Ovary (tissue), 9 donors: ENCODE measurements around the gene CORO1C. TPM values are rescaled to one million over a fixed set of nuclear protein-coding genes. Genes with fewer than 3 reads are reported as not detected.
A peak's percentile ranks its signal among the peaks of the same experiment; 100 is the strongest.

ENCODE experiments used
- DNase-seq, 5 donors: peaks; one replicate each; pipeline ENCODE4 v3.0.0-alpha.2; 2019 to 2020
- H3K27ac ChIP-seq, 2 donors: fragments of 200-600 bp; one replicate each; pipeline versions ENCODE4 v1.5.1 to v1.8.0; 2019 to 2022
- H3K27me3 ChIP-seq: fragments of 200-600 bp; one replicate; pipeline ENCODE4 v1.8.0; 2022
- H3K36me3 ChIP-seq: fragments of 200-600 bp; sonication (generic); one replicate; pipeline ENCODE4 v1.5.1; 2019
- H3K4me1 ChIP-seq: one replicate; pipeline ENCODE4 v1.8.1; 2013; ENCODE audit warnings: mild to moderate bottlenecking, moderate library complexity; ENCODE audit not compliant: insufficient read depth
- H3K4me3 ChIP-seq: fragments of 200-600 bp; sonication (generic); one replicate; pipeline ENCODE4 v1.5.1; 2017
- H3K9me3 ChIP-seq, 2 donors: fragments of 200-600 bp in 1 of 2; sonication (generic) in 1 of 2; one replicate each; pipeline versions ENCODE4 v1.5.1 to v1.8.1; 2013 to 2019; ENCODE audit warnings: mild to moderate bottlenecking in 1 of 2, moderate library complexity in 1 of 2
- EP300 ChIP-seq: sonication (generic); formaldehyde crosslinking; IDR thresholded peaks from one replicate; pipeline ENCODE4 v1.6.1; 2017; ENCODE audit warnings: antibody characterized with exemption
- POLR2A ChIP-seq: fragments of 450-650 bp; IDR thresholded peaks from one replicate; pipeline ENCODE4 v1.6.1; 2017; ENCODE audit warnings: antibody characterized with exemption, mild to moderate bottlenecking, moderate library complexity
- WGBS, 3 donors: extraction: QIAGEN DNeasy Blood & Tissue Kit in 1 of 3; methylation state at CpG; one replicate each; pipeline versions ENCODE4 v1.1.5 to v1.1.7; 2013 to 2017; 5-methylcytosine and 5-hydroxymethylcytosine counted together
- intact Hi-C, 4 donors: fragments of 100-400 bp; cut with DNase I; formaldehyde crosslinking; loops; one replicate each; pipeline versions ENCODE4 v1.11.0 to v1.15.1; 2022 to 2023
- polyA plus RNA-seq, 2 donors: library from polyadenylated mRNA; stranded (reverse); fragments of 200-250 nt in 1 of 2; fragments of 350-450 nt in 1 of 2; fragmentation: Illumina TruSeq in 1 of 2; extraction: RNeasy Lipid Tissue Mini Kit (QIAGEN cat#74804) in 1 of 2; gene quantifications; one replicate each; pipeline ENCODE4 v1.2.3, GENCODE V29; 2013 to 2014
- total RNA-seq, 7 donors: library from RNA; depleted of rRNA in 2 of 7; stranded (reverse); fragments of >200 nt in 2 of 7; fragmentation: NEBNext Ultra II Directional in 3 of 7; extraction: Animal tissue kit (Norgen Biotek cat#: 25700) in 3 of 7; gene quantifications; one replicate each; pipeline versions ENCODE4 v1.1.0 to v1.2.4, GENCODE V29; 2016 to 2023
- TF ChIP-seq, protein P1 (sequence below), 3 donors: fragments of 450-650 bp in 2 of 3; fragments of 200-600 bp in 1 of 3; IDR thresholded peaks; one replicate each; pipeline versions ENCODE4 v1.5.1 to v1.8.0; 2016 to 2022; ENCODE audit warnings: antibody characterized with exemption in 3 of 3, mild to moderate bottlenecking in 1 of 3
- donor health status: DM: no; HTN: no; CAD: no; lungs with moderate emphysema.
- donor health status: DM: no; HTN: no; CAD: no.
- donor health status: Bipolar disorder and iron deficiency.
- donor health status: DM: yes; HTN: yes; CAD: no.
- donor health status: DM: no; HTN: no; CAD: no.
- donor health status: DM: yes; HTN: yes; CAD: no.

Gene CORO1C
- total and polyA plus RNA-seq, 9 donors = 35.1 to 143 (median 113) TPM

- Histone ChIP-seq H3K27ac (no peak overlapping the region), H3K4me3 (no peak overlapping the region), H3K4me1 (peaks cover 6% of the 10 kb centered on the region), H3K9me3 (no peaks in the 10 kb centered on the region), H3K36me3 (no peaks in the 10 kb centered on the region), H3K27me3 (no peaks in the 10 kb centered on the region)
- WGBS, 3 donors = 84 to 93% (median 90%) methylated on average over 1 of the region's 1 CpG
- no peak for TF ChIP-seq POLR2A
- intact Hi-C loops = loop anchor here (5.0 to 10.0 kb wide), 6 partner anchors 56 to 426 kb away; partner anchors contain the start of genes ALKBH2 (in 1 of the 4), CORO1C (in 1 of the 4), SSH1 (in 1 of the 4) and UNG (in 1 of the 4)
- DNase-seq = no peak
Observed at GRCh38 chr12:108668542-108668941, 62.8 kb downstream of the CORO1C start.

DNA sequence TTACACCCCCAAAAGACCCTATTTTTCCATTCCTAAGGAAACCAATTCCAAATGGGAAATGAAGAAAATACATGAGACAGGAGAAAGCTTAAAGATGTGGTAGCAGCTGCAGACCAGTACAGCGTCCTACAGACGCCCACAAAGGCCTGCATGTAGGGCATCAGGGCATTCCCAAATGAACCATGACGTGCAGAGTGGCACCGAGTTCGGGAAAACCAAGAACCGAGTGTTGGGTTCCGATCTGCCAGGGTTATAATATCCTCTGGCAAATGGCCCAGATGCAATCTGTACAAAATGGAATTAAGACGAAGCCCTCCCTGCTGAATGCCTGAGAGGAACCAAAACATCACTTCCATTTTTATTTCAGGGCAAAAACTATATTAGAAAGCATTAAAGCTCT is 63.3 kb downstream of the CORO1C start:
- intact Hi-C loops = loop anchor here (5.0 to 10.0 kb wide), 6 partner anchors 57 to 427 kb away; partner anchors contain the start of genes ALKBH2 (in 1 of the 4), CORO1C (in 1 of the 4), SSH1 (in 1 of the 4) and UNG (in 1 of the 4)
- Histone ChIP-seq H3K36me3 (no peaks in the 10 kb centered on the region), H3K27ac (no peak overlapping the region), H3K4me3 (no peak overlapping the region), H3K9me3 (no peaks in the 10 kb centered on the region), H3K4me1 (peaks cover 6% of the 10 kb centered on the region), H3K27me3 (no peaks in the 10 kb centered on the region)
- 54 to 82% (median 74%) methylated on average over 8 of the region's 8 CpGs for WGBS, 3 donors
- DNase-seq = no peak
- TF ChIP-seq, protein P1, sequence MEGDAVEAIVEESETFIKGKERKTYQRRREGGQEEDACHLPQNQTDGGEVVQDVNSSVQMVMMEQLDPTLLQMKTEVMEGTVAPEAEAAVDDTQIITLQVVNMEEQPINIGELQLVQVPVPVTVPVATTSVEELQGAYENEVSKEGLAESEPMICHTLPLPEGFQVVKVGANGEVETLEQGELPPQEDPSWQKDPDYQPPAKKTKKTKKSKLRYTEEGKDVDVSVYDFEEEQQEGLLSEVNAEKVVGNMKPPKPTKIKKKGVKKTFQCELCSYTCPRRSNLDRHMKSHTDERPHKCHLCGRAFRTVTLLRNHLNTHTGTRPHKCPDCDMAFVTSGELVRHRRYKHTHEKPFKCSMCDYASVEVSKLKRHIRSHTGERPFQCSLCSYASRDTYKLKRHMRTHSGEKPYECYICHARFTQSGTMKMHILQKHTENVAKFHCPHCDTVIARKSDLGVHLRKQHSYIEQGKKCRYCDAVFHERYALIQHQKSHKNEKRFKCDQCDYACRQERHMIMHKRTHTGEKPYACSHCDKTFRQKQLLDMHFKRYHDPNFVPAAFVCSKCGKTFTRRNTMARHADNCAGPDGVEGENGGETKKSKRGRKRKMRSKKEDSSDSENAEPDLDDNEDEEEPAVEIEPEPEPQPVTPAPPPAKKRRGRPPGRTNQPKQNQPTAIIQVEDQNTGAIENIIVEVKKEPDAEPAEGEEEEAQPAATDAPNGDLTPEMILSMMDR (IDR thresholded peaks at IDR 0.05) = no peak

GRCh38 chr12:108667349-108667748 is 64.0 kb downstream of the CORO1C start:
- H3K36me3 ChIP-seq = no peaks in the 10 kb centered on the region
- TF ChIP-seq POLR2A (no peak), EP300 (no peak)
- TF ChIP-seq, protein P1 (IDR thresholded peaks at IDR 0.05) = no peak

DNA sequence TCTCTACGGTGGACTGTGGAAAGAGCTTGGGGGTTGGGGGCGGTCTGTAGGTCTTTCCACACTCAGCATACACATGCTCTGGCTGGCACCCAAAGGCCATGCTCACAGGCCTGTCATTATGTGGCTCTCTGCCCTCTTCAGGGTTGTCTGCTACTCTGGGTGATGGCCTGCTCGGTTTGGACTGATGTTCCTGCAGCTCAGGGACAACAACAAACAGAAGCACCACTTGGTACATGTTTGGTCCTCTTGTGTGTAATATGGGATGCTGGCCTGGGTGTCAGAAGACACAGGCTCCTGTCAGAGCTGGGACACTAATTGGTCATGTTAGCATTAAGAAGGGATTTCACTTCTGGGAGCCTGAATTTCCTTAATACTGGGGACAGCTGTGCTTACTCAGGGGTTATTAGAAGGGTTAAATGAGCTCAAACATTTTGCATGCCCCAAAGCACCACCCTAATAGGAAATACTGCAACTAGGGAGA is 64.9 kb downstream of the CORO1C start:
- H3K4me3 ChIP-seq = no peak overlapping the region
- peak in 1 of 5 donors; percentile 35 for DNase-seq
- H3K27me3 ChIP-seq = no peaks in the 10 kb centered on the region
- no peaks in the 10 kb centered on the region for H3K9me3 ChIP-seq
- no peak overlapping the region for H3K27ac ChIP-seq
- intact Hi-C loops = loop anchor here (5.0 to 10.0 kb wide), 6 partner anchors 58 to 428 kb away; partner anchors contain the start of genes ALKBH2 (in 1 of the 4), CORO1C (in 1 of the 4), SSH1 (in 1 of the 4) and UNG (in 1 of the 4)
- WGBS, 3 donors = 59 to 75% (median 67%) methylated on average over 3 of the region's 3 CpGs
- TF ChIP-seq POLR2A (no peak), EP300 (no peak)
- TF ChIP-seq, protein P1 (IDR thresholded peaks at IDR 0.05) = no peak
- no peaks in the 10 kb centered on the region for H3K36me3 ChIP-seq
- peaks cover 6% of the 10 kb centered on the region for H3K4me1 ChIP-seq

More at GRCh38 chr12:108667349-108667748, 64.0 kb downstream of the CORO1C start:
- no peak overlapping the region for H3K4me3 ChIP-seq
- DNase-seq = no peak
- 60 to 69% (median 60%) methylated on average over 2 of the region's 2 CpGs for WGBS, 3 donors
- no peaks in the 10 kb centered on the region for H3K27me3 ChIP-seq
- no peak overlapping the region for H3K27ac ChIP-seq
- no peaks in the 10 kb centered on the region for H3K9me3 ChIP-seq
- H3K4me1 ChIP-seq = peaks cover 6% of the 10 kb centered on the region
- intact Hi-C loops = loop anchor here (5.0 to 10.0 kb wide), 6 partner anchors 57 to 427 kb away; partner anchors contain the start of genes ALKBH2 (in 1 of the 4), CORO1C (in 1 of the 4), SSH1 (in 1 of the 4) and UNG (in 1 of the 4)

DNA sequence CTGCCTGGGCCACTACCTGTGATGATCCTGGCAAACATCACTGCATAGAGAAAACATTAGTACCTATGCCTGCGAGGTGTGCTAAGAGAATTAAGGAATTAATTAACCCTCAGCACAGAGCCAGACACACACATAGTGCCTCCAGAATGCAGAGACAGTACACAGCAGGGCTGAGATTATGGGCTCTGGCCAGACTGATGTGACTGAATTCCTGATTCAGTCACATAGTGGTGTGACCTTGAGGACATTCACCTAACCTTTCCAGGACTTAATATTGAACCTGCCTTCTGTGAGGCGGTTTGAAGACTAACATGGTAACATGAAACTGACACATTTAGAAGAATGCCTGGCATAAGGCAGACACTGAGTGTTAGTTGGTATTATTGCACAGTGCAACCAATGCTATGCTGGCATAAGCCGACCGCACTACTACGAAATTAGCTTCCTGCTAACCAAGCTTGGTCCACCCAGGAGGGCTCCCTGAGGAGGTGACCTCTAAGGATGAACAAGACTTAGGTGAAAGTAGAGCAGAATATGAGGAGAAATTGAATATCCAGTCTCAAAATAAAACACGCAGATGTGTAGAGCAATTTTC is 65.6 kb downstream of the CORO1C start:
- TF ChIP-seq POLR2A = no peak
- TF ChIP-seq, protein P1 (IDR thresholded peaks at IDR 0.05) = no peak
- TF ChIP-seq EP300 = no peak
- no peaks in the 10 kb centered on the region for H3K36me3 ChIP-seq
- H3K27ac ChIP-seq = peak overlapping the region in 1 of 2 donors; percentile 31
- DNase-seq = no peak
- 87 to 91% (median 91%) methylated on average over 6 of the region's 6 CpGs for WGBS, 3 donors
- H3K4me1 ChIP-seq = peaks cover 6% of the 10 kb centered on the region
- no peak overlapping the region for H3K4me3 ChIP-seq
- intact Hi-C loops = loop anchor here (2.0 to 10.0 kb wide), 8 partner anchors 59 to 429 kb away; partner anchors contain the start of genes ALKBH2 (in 1 of the 4), CORO1C (in 1 of the 4), SSH1 (in 1 of the 4) and UNG (in 1 of the 4)
- H3K9me3 ChIP-seq = no peaks in the 10 kb centered on the region
- H3K27me3 ChIP-seq = no peaks in the 10 kb centered on the region
